H1 (cell line): ENCODE data around the gene PRSS21. TPM values are rescaled to one million over a fixed set of nuclear protein-coding genes. Genes with fewer than 3 reads are reported as not detected.

Experiments used
- CTCF ChIA-PET: fragments of 300-600 bp; sonication (Branson Sonifier 250); formaldehyde crosslinking; loops from one replicate; lab custom pipeline; 2021; ENCODE audit not compliant: partially characterized antibody; lab: Charles Lee
- POLR2A ChIA-PET: fragments of 300-600 bp; sonication (Branson Sonifier 250); formaldehyde crosslinking; loops from one replicate; lab custom pipeline; 2021; ENCODE audit warnings: inconsistent platforms; ENCODE audit not compliant: partially characterized antibody; lab: Charles Lee
- DNase-seq, 2 experiments: peaks; one replicate each; pipeline versions ENCODE4 v3.0.0 to v3.0.0-alpha.2; 2010 to 2022; ENCODE audit warnings: low spot score in 2 of 2, low read depth in 1 of 2, mixed read lengths in 1 of 2
- FAIRE-seq: peaks from 2 replicates; lab custom pipeline; 2011; peaks lifted over from hg19 to GRCh38; lab: Jason Lieb, UNC
- H2AFZ ChIP-seq: 2 replicates; pipeline ENCODE4 v1.8.1; 2012; ENCODE audit warnings: low read length, inconsistent platforms
- H2AK5ac ChIP-seq: 2 replicates; pipeline ENCODE4 v1.6.1; 2013; ENCODE audit warnings: low read depth, low read length
- H2BK120ac ChIP-seq: replicated peaks from 2 replicates; pipeline ENCODE3; 2013; ENCODE audit warnings: low read depth, low read length, inconsistent platforms
- H2BK12ac ChIP-seq: 2 replicates; pipeline ENCODE4 v1.6.1; 2013; ENCODE audit warnings: low read depth, low read length
- H2BK15ac ChIP-seq: 2 replicates; pipeline ENCODE4 v1.6.1; 2013; ENCODE audit warnings: low read length
- H2BK20ac ChIP-seq: 2 replicates; pipeline ENCODE4 v1.6.1; 2013; ENCODE audit warnings: low read length
- H2BK5ac ChIP-seq: 2 replicates; pipeline ENCODE4 v1.6.1; 2013; ENCODE audit warnings: low read depth, low read length
- H3K14ac ChIP-seq: 2 replicates; pipeline ENCODE4 v1.6.1; 2013; ENCODE audit warnings: inconsistent platforms; ENCODE audit not compliant: insufficient read length
- H3K18ac ChIP-seq: 2 replicates; pipeline ENCODE4 v1.6.1; 2013; ENCODE audit warnings: low read length; ENCODE audit errors: extremely low read depth
- H3K23ac ChIP-seq: 2 replicates; pipeline ENCODE4 v1.6.1; 2013; ENCODE audit warnings: inconsistent platforms; ENCODE audit not compliant: insufficient read length
- H3K23me2 ChIP-seq: 2 replicates; pipeline ENCODE4 v1.6.1; 2013; ENCODE audit warnings: low read depth, low read length
- H3K27ac ChIP-seq: 2 replicates; pipeline ENCODE4 v1.6.1; 2011; ENCODE audit warnings: low read depth, low read length, inconsistent platforms
- H3K27me3 ChIP-seq, 4 experiments: replicated peaks in 1 of 4; 1 replicate in 1 of 4; 2 replicates in 3 of 4; pipeline versions ENCODE4 v1.6.1 to v1.8.1; 2011 to 2013; ENCODE audit warnings: low read length in 3 of 4, mild to moderate bottlenecking in 3 of 4, inconsistent platforms in 2 of 4, mixed read lengths in 2 of 4, moderate library complexity in 1 of 4; ENCODE audit not compliant: control insufficient read depth in 3 of 4, insufficient read depth in 3 of 4; ENCODE audit errors: extremely low read depth in 1 of 4
- H3K36me3 ChIP-seq, 4 experiments: 2 replicates each; pipeline versions ENCODE4 v1.6.1 to v1.8.1; 2011 to 2013; ENCODE audit warnings: mild to moderate bottlenecking in 4 of 4, low read length in 3 of 4, moderate library complexity in 2 of 4, control low read depth in 1 of 4, inconsistent platforms in 1 of 4; ENCODE audit not compliant: insufficient read depth in 4 of 4, control insufficient read depth in 2 of 4
- H3K4ac ChIP-seq: replicated peaks from 2 replicates; pipeline ENCODE3; 2013; ENCODE audit warnings: low read length, low read depth, mixed read lengths, inconsistent platforms; ENCODE audit not compliant: insufficient read length
- H3K4me1 ChIP-seq, 4 experiments: replicated peaks in 1 of 4; 1 replicate in 1 of 4; 2 replicates in 3 of 4; pipeline versions ENCODE4 v1.6.1 to v1.8.1; 2011 to 2013; ENCODE audit warnings: low read length in 3 of 4, inconsistent platforms in 2 of 4, mixed read lengths in 1 of 4; ENCODE audit not compliant: insufficient read depth in 4 of 4, control insufficient read depth in 3 of 4
- H3K4me2 ChIP-seq, 2 experiments: 2 replicates each; pipeline versions ENCODE4 v1.6.1 to v1.8.1; 2011 to 2013; ENCODE audit warnings: low read depth in 2 of 2, low read length in 2 of 2, control low read depth in 1 of 2, inconsistent platforms in 1 of 2, mild to moderate bottlenecking in 1 of 2; ENCODE audit not compliant: insufficient read depth in 1 of 2
- H3K4me3 ChIP-seq, 4 experiments: fragments of 200-600, 300-600 bp in 1 of 4; sonication (generic), shearing (Covaris generic), sonication (Bioruptor Twin) in 1 of 4; 2 replicates each; pipeline versions ENCODE4 v1.5.1 to v1.8.1; 2011 to 2016; ENCODE audit warnings: low read length in 4 of 4, low read depth in 3 of 4, control low read depth in 2 of 4, inconsistent platforms in 2 of 4, mild to moderate bottlenecking in 2 of 4, mixed read lengths in 1 of 4, moderate library complexity in 1 of 4; ENCODE audit not compliant: insufficient read depth in 2 of 4; ENCODE audit errors: extremely low read depth in 1 of 4
- H3K56ac ChIP-seq: replicated peaks from 2 replicates; pipeline ENCODE3; 2013; ENCODE audit warnings: low read depth, mild to moderate bottlenecking, mixed read lengths, low read length, inconsistent platforms; ENCODE audit not compliant: insufficient read length
- H3K79me1 ChIP-seq: 2 replicates; pipeline ENCODE4 v1.6.1; 2013; ENCODE audit warnings: low read depth, low read length, control low read depth
- H3K79me2 ChIP-seq, 2 experiments: 2 replicates each; pipeline versions ENCODE4 v1.6.1 to v1.8.1; 2012 to 2013; ENCODE audit warnings: low read length in 2 of 2, mild to moderate bottlenecking in 2 of 2, inconsistent platforms in 1 of 2; ENCODE audit not compliant: insufficient read depth in 2 of 2, control insufficient read depth in 1 of 2
- H3K9ac ChIP-seq, 4 experiments: replicated peaks in 1 of 4; 1 replicate in 1 of 4; 2 replicates in 3 of 4; pipeline versions ENCODE4 v1.6.1 to v1.8.1; 2011 to 2013; ENCODE audit warnings: low read depth in 3 of 4, low read length in 3 of 4, control low read depth in 2 of 4, mild to moderate bottlenecking in 2 of 4, moderate library complexity in 2 of 4, inconsistent platforms in 1 of 4; ENCODE audit errors: extremely low read depth in 1 of 4
- H3K9me3 ChIP-seq, 2 experiments: 2 replicates each; pipeline versions ENCODE4 v1.6.1 to v1.8.1; 2012 to 2013; ENCODE audit warnings: mild to moderate bottlenecking in 2 of 2, moderate library complexity in 2 of 2, control low read depth in 1 of 2, inconsistent platforms in 1 of 2, low read depth in 1 of 2, low read length in 1 of 2, mixed read lengths in 1 of 2; ENCODE audit not compliant: insufficient read depth in 2 of 2
- H4K20me1 ChIP-seq, 2 experiments: replicated peaks in 1 of 2; 2 replicates each; pipeline versions ENCODE3 to v1.8.1; 2011 to 2013; ENCODE audit warnings: inconsistent platforms in 2 of 2, low read length in 2 of 2, mild to moderate bottlenecking in 1 of 2; ENCODE audit not compliant: insufficient read depth in 2 of 2, control insufficient read depth in 1 of 2
- H4K5ac ChIP-seq: 2 replicates; pipeline ENCODE4 v1.6.1; 2013; ENCODE audit warnings: low read length, low read depth, mixed read lengths, inconsistent platforms; ENCODE audit not compliant: insufficient read length
- H4K8ac ChIP-seq: 2 replicates; pipeline ENCODE4 v1.8.0; 2013; ENCODE audit warnings: mild to moderate bottlenecking, moderate library complexity, low read length, inconsistent platforms; ENCODE audit not compliant: insufficient read depth; ENCODE audit errors: extremely low read depth
- H4K91ac ChIP-seq: replicated peaks from 2 replicates; pipeline ENCODE3; 2013; ENCODE audit warnings: low read length, mixed read lengths, inconsistent platforms; ENCODE audit not compliant: insufficient read length
- ATF3 ChIP-seq: IDR thresholded peaks from 2 replicates; pipeline ENCODE4 v1.6.1; 2011; ENCODE audit warnings: low read depth, mild to moderate bottlenecking, low read length; ENCODE audit not compliant: insufficient read depth
- BRCA1 ChIP-seq: IDR thresholded peaks from 2 replicates; pipeline ENCODE4 v1.6.1; 2012; ENCODE audit warnings: low read depth, low read length, improper control_type of control experiment
- CBX8 ChIP-seq: fragments of 300-800, 300-1000 bp; sonication (generic); IDR thresholded peaks from 2 replicates; pipeline ENCODE4 v1.7.1; 2016; ENCODE audit warnings: low read depth, low read length, borderline replicate concordance
- CHD1 ChIP-seq: IDR thresholded peaks from 2 replicates; pipeline ENCODE4 v1.6.1; 2012; ENCODE audit warnings: low read depth, low read length, improper control_type of control experiment
- KDM5A ChIP-seq: fragments of 200-600 bp; IDR thresholded peaks from 2 replicates; pipeline ENCODE4 v1.7.1; 2012; ENCODE audit warnings: mild to moderate bottlenecking, low read length, inconsistent platforms, mixed read lengths
- MAFK ChIP-seq: IDR thresholded peaks from 2 replicates; pipeline ENCODE4 v1.6.1; 2012; ENCODE audit warnings: low read depth, mild to moderate bottlenecking, improper control_type of control experiment, low read length
- PHF8 ChIP-seq: fragments of 200-600 bp; sonication (generic); conservative IDR thresholded peaks from 2 replicates; pipeline ENCODE4 v1.7.1; 2012; ENCODE audit warnings: low read depth, mild to moderate bottlenecking, inconsistent platforms, low read length, moderate library complexity
- SIN3A ChIP-seq, 2 experiments: IDR thresholded peaks in 1 of 2; conservative IDR thresholded peaks in 1 of 2; 2 replicates each; pipeline ENCODE4 v1.6.1; 2011 to 2012; ENCODE audit warnings: low read length in 2 of 2, improper control_type of control experiment in 1 of 2, low read depth in 1 of 2, mild to moderate bottlenecking in 1 of 2
- SIRT6 ChIP-seq: IDR thresholded peaks from one replicate; pipeline ENCODE4 v1.7.1; 2012; ENCODE audit warnings: low read length, inconsistent platforms
- SIX5 ChIP-seq: IDR thresholded peaks from 2 replicates; pipeline ENCODE4 v1.6.1; 2011; ENCODE audit warnings: mild to moderate bottlenecking, low read depth, low read length
- USF2 ChIP-seq: IDR thresholded peaks from 2 replicates; pipeline ENCODE4 v1.6.1; 2011; ENCODE audit warnings: low read length, improper control_type of control experiment
- WGBS, 2 experiments: shearing (Covaris generic) in 1 of 2; methylation state at CpG; one replicate each; pipeline versions ENCODE4 v1.1.6 to v1.1.7; 2013 to 2015; ENCODE audit warnings: low lambda C conversion rate in 2 of 2, mixed read lengths in 2 of 2, inconsistent platforms in 1 of 2, low coverage in 1 of 2, missing lambda C conversion rate in 1 of 2; ENCODE audit not compliant: insufficient replicate concordance in 2 of 2, insufficient coverage in 1 of 2, insufficient read length in 1 of 2; ENCODE audit errors: extremely low coverage in 1 of 2, missing lambda C conversion rate in 1 of 2; 5-methylcytosine and 5-hydroxymethylcytosine counted together
- polyA plus RNA-seq, 7 experiments: library from polyadenylated mRNA; depleted of rRNA in 3 of 7; stranded (reverse) in 5 of 7; unstranded in 2 of 7; fragments of >200 nt in 5 of 7; fragments of 200-250 nt in 2 of 7; gene quantifications; 1 replicate in 5 of 7; 2 replicates in 1 of 7; 4 replicates in 1 of 7; pipeline versions ENCODE4 v1.2.1 to v1.2.3, GENCODE V29; 2011 to 2013; ENCODE audit warnings: missing spikeins in 2 of 7, mixed read lengths in 2 of 7
- total RNA-seq: library from RNA; stranded (reverse); fragmentation: NEBNext Ultra II Directional; extraction: Animal tissue kit (Norgen Biotek cat#: 25700); gene quantifications from 2 replicates; pipeline ENCODE4 v1.2.1, GENCODE V29; 2021
- TF ChIP-seq, protein P1 (sequence below): IDR thresholded peaks from 2 replicates; pipeline ENCODE4 v1.6.1; 2012; ENCODE audit warnings: inconsistent platforms

The PRSS21 gene
- total and polyA plus RNA-seq, 2 of the 8 experiments (the other 6 are each of a cell fraction or from before 2014, with no cell fraction given): 0.76 to 1.0 TPM

DNA sequence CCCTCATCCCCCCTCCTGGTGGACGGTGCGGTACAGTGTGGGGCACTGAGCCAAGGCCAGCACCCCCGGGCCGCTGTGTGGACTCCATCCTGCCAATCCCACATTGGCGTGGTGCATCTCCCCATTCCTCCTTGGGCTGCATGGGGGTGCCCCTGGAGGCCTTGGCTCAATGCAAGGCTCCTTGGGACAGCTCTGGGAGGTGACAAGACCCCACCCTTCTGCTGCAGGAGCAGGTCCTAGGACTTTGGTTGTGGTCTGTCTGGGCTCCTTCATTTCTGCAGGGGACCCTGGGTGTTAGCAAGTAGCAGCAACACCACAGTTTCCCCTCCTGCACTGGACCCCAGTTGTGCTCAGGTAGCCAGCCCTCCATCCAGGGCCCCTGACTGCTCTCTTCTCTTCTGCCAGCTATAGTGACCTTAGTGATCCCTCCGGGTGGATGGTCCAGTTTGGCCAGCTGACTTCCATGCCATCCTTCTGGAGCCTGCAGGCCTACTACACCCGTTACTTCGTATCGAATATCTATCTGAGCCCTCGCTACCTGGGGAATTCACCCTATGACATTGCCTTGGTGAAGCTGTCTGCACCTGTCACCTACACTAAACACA lies 1.3 kb downstream of the PRSS21 start:
- Histone ChIP-seq H2BK5ac (no peak overlapping the region), H4K20me1 (no peaks in the 10 kb centered on the region), H3K9me3 (no peaks in the 10 kb centered on the region), H3K79me2 (no peaks in the 10 kb centered on the region), H2AK5ac (no peak overlapping the region), H4K91ac (no peak overlapping the region), H3K4ac (no peak overlapping the region), H2AFZ (no peak overlapping the region), H3K14ac (no peak overlapping the region), H3K56ac (no peak overlapping the region), H3K9ac (no peak overlapping the region), H3K4me3 (no peak overlapping the region), H2BK15ac (no peak overlapping the region), H3K36me3 (no peaks in the 10 kb centered on the region), H3K79me1 (no peaks in the 10 kb centered on the region), H3K23me2 (no peaks in the 10 kb centered on the region), H3K27ac (no peak overlapping the region), H3K18ac (no peak overlapping the region), H3K23ac (no peak overlapping the region), H3K27me3 (no peaks in the 10 kb centered on the region), H3K4me2 (no peak overlapping the region), H3K4me1 (peaks cover 0 to 4% (median 0%) of the 10 kb centered on the region in 4 experiments; a peak in 1 of 7 replicates), H2BK120ac (no peak overlapping the region), H2BK20ac (no peak overlapping the region), H4K8ac (peak overlapping the region; percentile 84), H4K5ac (no peak overlapping the region), H2BK12ac (no peak overlapping the region; the same call in 1 of the 2 replicates)
- ChIA-PET POLR2A (no interaction called here), CTCF (interaction anchor here (1.4 kb wide), 1 partner anchor 52 kb away, joined by 4 read pairs; no protein-coding TSS in a partner anchor)
- DNase-seq: no peak
- no peak for FAIRE-seq
- 93% methylated on average over 10 of the region's 10 CpGs; no CpG with 5 or more reads in 1 of the 2 experiments for WGBS, 2 experiments
- TF ChIP-seq, protein P1, sequence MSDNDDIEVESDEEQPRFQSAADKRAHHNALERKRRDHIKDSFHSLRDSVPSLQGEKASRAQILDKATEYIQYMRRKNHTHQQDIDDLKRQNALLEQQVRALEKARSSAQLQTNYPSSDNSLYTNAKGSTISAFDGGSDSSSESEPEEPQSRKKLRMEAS: no peak
- TF ChIP-seq SIRT6 (no peak), ATF3 (no peak), CHD1 (no peak), KDM5A (no peak), MAFK (no peak), SIN3A (conservative IDR thresholded peaks at IDR 0.05 in 1 of 2, IDR thresholded peaks at IDR 0.05 in 1 of 2; ENCODE audit: low read depth in 1 of 2, low read length in 2 of 2) (no peak), PHF8 (no peak), CBX8 (no peak), USF2 (no peak), SIX5 (no peak), BRCA1 (no peak)
